Measurements from ENCODE around the gene TEPSIN. TPM values are rescaled to one million over a fixed set of nuclear protein-coding genes. Genes with fewer than 3 reads are reported as not detected.

TEPSIN gene
- 11.1 and 12.9 TPM in 2 replicates for total RNA-seq (2014; rRNA removed; shearing (Covaris generic))

- peak; percentile 99 for DNase-seq (ENCODE audit: low read depth)
Observed at GRCh38 chr17:81238815-81239713, at the start of gene TEPSIN, which contains the start of gene NDUFAF8. Gene TEPSIN, minus strand, starts transcription at chr17:81239055. Its CDS starts 22 bp downstream, at chr17:81239033. Gene NDUFAF8, plus strand, starts transcription at chr17:81239318. Its CDS starts 46 bp downstream, at chr17:81239364.

- DNase-seq (ENCODE audit: low read depth): no peak
Observed at GRCh38 chr17:81287741-81288430, 49.0 kb upstream of the TEPSIN start.

GRCh38 chr17:81287152-81287551, 48.3 kb upstream of the TEPSIN start:
- no peak for DNase-seq (ENCODE audit: low read depth)

- DNase-seq (ENCODE audit: low read depth): no peak
Observed at GRCh38 chr17:81286491-81287145, 47.8 kb upstream of the TEPSIN start.

- no peak for DNase-seq (ENCODE audit: low read depth)
Observed at GRCh38 chr17:81285894-81286293, 47.0 kb upstream of the TEPSIN start.

GRCh38 chr17:81285179-81285878, 46.5 kb upstream of the TEPSIN start:
- no peak for DNase-seq (ENCODE audit: low read depth)

GRCh38 chr17:81282876-81283275, 44.0 kb upstream of the TEPSIN start:
- no peak for DNase-seq (ENCODE audit: low read depth)

GRCh38 chr17:81282141-81282540, 43.3 kb upstream of the TEPSIN start:
- no peak for DNase-seq (ENCODE audit: low read depth)

- no peak for DNase-seq (ENCODE audit: low read depth)
Observed at GRCh38 chr17:81280571-81280970, 41.7 kb upstream of the TEPSIN start.

GRCh38 chr17:81279278-81280275, 40.7 kb upstream of the TEPSIN start:
- no peak for DNase-seq (ENCODE audit: low read depth)

- no peak for DNase-seq (ENCODE audit: low read depth)
Observed at GRCh38 chr17:81278831-81279230, 40.0 kb upstream of the TEPSIN start.

GRCh38 chr17:81277946-81278693, 39.3 kb upstream of the TEPSIN start:
- no peak for DNase-seq (ENCODE audit: low read depth)

GRCh38 chr17:81277421-81277820, 38.6 kb upstream of the TEPSIN start:
- DNase-seq (ENCODE audit: low read depth): no peak

GRCh38 chr17:81276781-81277180, 37.9 kb upstream of the TEPSIN start:
- no peak for DNase-seq (ENCODE audit: low read depth)

GRCh38 chr17:81274471-81274855, 35.6 kb upstream of the TEPSIN start:
- DNase-seq (ENCODE audit: low read depth): no peak

- no peak for DNase-seq (ENCODE audit: low read depth)
Observed at GRCh38 chr17:81273698-81274470, 35.0 kb upstream of the TEPSIN start.

- no peak for DNase-seq (ENCODE audit: low read depth)
Observed at GRCh38 chr17:81272616-81273015, 33.8 kb upstream of the TEPSIN start.

GRCh38 chr17:81271226-81271625, 32.4 kb upstream of the TEPSIN start:
- no peak for DNase-seq (ENCODE audit: low read depth)

GRCh38 chr17:81270279-81270678, 31.4 kb upstream of the TEPSIN start:
- DNase-seq (ENCODE audit: low read depth): no peak
